CD14-positive monocyte (primary cell): Measurements from ENCODE around the gene DAPK1. TPM values are rescaled to one million over a fixed set of nuclear protein-coding genes. Genes with fewer than 3 reads are reported as not detected.

ENCODE experiments used
- DNase-seq, 3 donors: peaks; one replicate each; pipeline ENCODE4 v3.0.0-alpha.2; 2011 to 2022
- H2AFZ ChIP-seq: 2 replicates; pipeline ENCODE4 v1.6.0; 2012; ENCODE audit warnings: mild to moderate bottlenecking, low read depth, low read length, inconsistent platforms; ENCODE audit not compliant: insufficient read depth, poor library complexity, severe bottlenecking
- H3K27ac ChIP-seq, 2 donors: 1 replicate in 1 of 2; 2 replicates in 1 of 2; pipeline ENCODE4 v1.5.1; 2012 to 2013; ENCODE audit warnings: low read length in 2 of 2, control low read depth in 1 of 2, inconsistent platforms in 1 of 2, low read depth in 1 of 2, mild to moderate bottlenecking in 1 of 2
- H3K27me3 ChIP-seq, 2 donors: one replicate each; pipeline versions ENCODE4 v1.6.0 to v1.6.1; 2011 to 2013; ENCODE audit warnings: low read length in 2 of 2; ENCODE audit not compliant: control insufficient read depth in 2 of 2, insufficient read depth in 2 of 2
- H3K36me3 ChIP-seq, 2 donors: replicated peaks in 1 of 2; 1 replicate in 1 of 2; 2 replicates in 1 of 2; pipeline versions ENCODE4 v1.5.1 to v1.6.1; 2012 to 2013; ENCODE audit warnings: low read length in 2 of 2, control low read depth in 1 of 2, inconsistent platforms in 1 of 2, mild to moderate bottlenecking in 1 of 2; ENCODE audit not compliant: insufficient read depth in 2 of 2, control insufficient read depth in 1 of 2
- H3K4me1 ChIP-seq, 2 donors: 1 replicate in 1 of 2; 2 replicates in 1 of 2; pipeline versions ENCODE4 v1.5.1 to v1.6.1; 2012 to 2013; ENCODE audit warnings: low read length in 2 of 2, control low read depth in 1 of 2, inconsistent platforms in 1 of 2, mild to moderate bottlenecking in 1 of 2, moderate library complexity in 1 of 2; ENCODE audit not compliant: insufficient read depth in 2 of 2, control insufficient read depth in 1 of 2
- H3K4me2 ChIP-seq: replicated peaks from 2 replicates; pipeline ENCODE3; 2012; ENCODE audit warnings: low read length, moderate library complexity, mild to moderate bottlenecking; ENCODE audit not compliant: poor library complexity, severe bottlenecking; ENCODE audit errors: extremely low read depth
- H3K4me3 ChIP-seq, 3 experiments: fragments of 200-600 bp in 1 of 3; sonication (generic) in 1 of 3; replicated peaks in 1 of 3; 1 replicate in 2 of 3; 2 replicates in 1 of 3; pipeline ENCODE4 v1.5.1; 2011 to 2013; ENCODE audit warnings: low read length in 3 of 3, mild to moderate bottlenecking in 3 of 3, control low read depth in 2 of 3, low read depth in 2 of 3, inconsistent platforms in 1 of 3, moderate library complexity in 1 of 3
- H3K79me2 ChIP-seq: 2 replicates; pipeline ENCODE4 v1.6.0; 2012; ENCODE audit warnings: mild to moderate bottlenecking, control low read depth, inconsistent platforms, low read length, moderate library complexity; ENCODE audit not compliant: insufficient read depth
- H3K9ac ChIP-seq: 2 replicates; pipeline ENCODE4 v1.6.0; 2017; ENCODE audit warnings: low read length, mild to moderate bottlenecking; ENCODE audit not compliant: insufficient read depth, poor library complexity, severe bottlenecking
- H3K9me3 ChIP-seq, 2 donors: replicated peaks in 1 of 2; 1 replicate in 1 of 2; 2 replicates in 1 of 2; pipeline versions ENCODE4 v1.5.1 to v1.6.1; 2012 to 2013; ENCODE audit warnings: low read length in 2 of 2, control low read depth in 1 of 2; ENCODE audit not compliant: control insufficient read depth in 1 of 2, insufficient read depth in 1 of 2
- H4K20me1 ChIP-seq: 2 replicates; pipeline ENCODE4 v1.6.0; 2012; ENCODE audit warnings: mild to moderate bottlenecking, low read length, control low read depth, moderate library complexity; ENCODE audit not compliant: insufficient read depth
- H3K27ac Mint-ChIP-seq, 7 donors: one replicate each; pipeline ENCODE4 v1.8.0; 2020; ENCODE audit warnings: mild to moderate bottlenecking in 7 of 7, mixed read lengths in 7 of 7, moderate library complexity in 6 of 7, inconsistent platforms in 2 of 7
- H3K27me3 Mint-ChIP-seq, 3 donors: one replicate each; pipeline ENCODE4 v1.8.0; 2021 to 2022; ENCODE audit warnings: low read depth in 3 of 3, mild to moderate bottlenecking in 3 of 3, mixed read lengths in 3 of 3, moderate library complexity in 3 of 3, inconsistent platforms in 1 of 3
- H3K36me3 Mint-ChIP-seq, 2 donors: one replicate each; pipeline ENCODE4 v1.8.0; 2020; ENCODE audit warnings: mixed read lengths in 2 of 2, inconsistent platforms in 1 of 2, mild to moderate bottlenecking in 1 of 2
- H3K4me1 Mint-ChIP-seq: one replicate; pipeline ENCODE4 v1.8.0; 2020; ENCODE audit warnings: mild to moderate bottlenecking, mixed read lengths
- H3K4me3 Mint-ChIP-seq, 2 donors: one replicate each; pipeline ENCODE4 v1.8.0; 2020; ENCODE audit warnings: mild to moderate bottlenecking in 2 of 2, mixed read lengths in 2 of 2, moderate library complexity in 1 of 2
- H3K9me3 Mint-ChIP-seq, 7 donors: one replicate each; pipeline ENCODE4 v1.8.0; 2020 to 2022; ENCODE audit warnings: mixed read lengths in 7 of 7, mild to moderate bottlenecking in 6 of 7, moderate library complexity in 6 of 7, inconsistent platforms in 2 of 7
- CTCF ChIP-seq: fragments of 200-600 bp; IDR thresholded peaks from one replicate; pipeline ENCODE4 v1.8.0; 2022; ENCODE audit warnings: antibody characterized with exemption, mild to moderate bottlenecking
- WGBS: methylation state at CpG from one replicate; pipeline ENCODE4 v1.1.5; 2013; ENCODE audit warnings: missing lambda C conversion rate; ENCODE audit not compliant: insufficient coverage; 5-methylcytosine and 5-hydroxymethylcytosine counted together
- intact Hi-C, 2 donors: fragments of 100-400 bp; cut with micrococcal nuclease; formaldehyde crosslinking; loops; one replicate each; pipeline versions ENCODE4 v1.15.0 to v1.15.1; 2023
- polyA plus RNA-seq, 3 donors: library from polyadenylated mRNA; depleted of rRNA in 1 of 3; unstranded in 2 of 3; stranded (reverse) in 1 of 3; fragments of 300-500 nt in 2 of 3; fragments of >200 nt in 1 of 3; fragmentation: Illumina TruSeq in 2 of 3; gene quantifications; 1 replicate in 2 of 3; 2 replicates in 1 of 3; pipeline ENCODE4 v1.2.3, GENCODE V29; 2012 to 2021

The DAPK1 gene
- polyA plus RNA-seq, 3 donors, result 24.1 to 102 (median 44.4) TPM

DNA sequence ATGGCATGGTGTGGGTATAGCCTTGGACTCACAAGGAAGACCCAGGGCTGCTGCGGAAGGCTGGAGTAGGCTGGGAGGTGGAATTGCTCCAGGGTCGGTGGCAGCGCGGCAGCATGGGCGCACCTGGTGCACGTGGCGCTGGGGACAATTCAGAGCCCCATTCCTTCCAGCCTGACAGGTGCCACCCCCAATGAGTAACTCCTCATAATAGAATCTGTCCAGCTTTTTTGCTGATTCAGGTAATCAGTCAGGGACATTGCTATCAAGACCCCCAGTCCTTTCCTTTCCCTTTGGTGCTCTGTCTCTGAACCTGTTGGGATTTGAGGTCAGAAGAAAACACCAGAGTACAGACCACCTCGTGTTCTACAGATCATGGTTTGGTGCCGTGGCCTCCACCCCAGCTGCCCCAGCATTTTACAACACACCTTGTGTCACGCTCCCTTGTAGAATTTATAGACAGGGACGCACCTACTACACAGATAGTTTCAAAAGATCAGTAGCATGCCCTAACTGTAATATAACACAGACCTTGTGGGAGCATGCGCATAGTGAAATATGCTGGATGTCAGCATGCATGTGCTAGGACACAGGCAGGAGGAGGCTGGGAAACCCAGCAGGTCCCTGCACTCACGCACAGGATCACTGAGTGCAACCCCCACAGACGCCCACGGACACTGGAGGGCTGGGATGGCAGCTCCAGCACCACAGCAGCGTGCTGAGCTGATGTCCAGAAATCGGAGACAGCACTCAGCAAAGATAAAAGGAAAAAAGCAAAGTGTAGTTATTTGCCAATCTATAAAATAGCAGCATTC, 180.3 kb downstream of the DAPK1 start:
- no peak overlapping the region for H3K27ac ChIP-seq
- DNase-seq, result no peak
- no peaks in the 10 kb centered on the region for H3K9me3 ChIP-seq
- peaks cover 33% of the 10 kb centered on the region for H4K20me1 ChIP-seq
- H3K27me3 Mint-ChIP-seq, result peaks cover 0 to 6% (median 4%) of the 10 kb centered on the region in 3 donors
- H3K4me3 Mint-ChIP-seq, result no peak overlapping the region
- peaks cover 4 to 8% of the 10 kb centered on the region in 2 donors for H3K4me1 ChIP-seq
- no peaks in the 10 kb centered on the region for H3K27me3 ChIP-seq
- H3K27ac Mint-ChIP-seq, result no peak overlapping the region
- no peak for TF ChIP-seq CTCF
- H3K4me2 ChIP-seq, result no peak overlapping the region
- peaks cover 12% of the 10 kb centered on the region for H3K4me1 Mint-ChIP-seq
- peaks cover 66 to 87% of the 10 kb centered on the region in 2 donors for H3K36me3 Mint-ChIP-seq
- no peak overlapping the region for H3K9ac ChIP-seq
- no peak overlapping the region for H3K4me3 ChIP-seq
- H3K36me3 ChIP-seq, result peaks cover 27 to 50% of the 10 kb centered on the region in 2 donors
- WGBS, result 93% methylated on average over 11 of the region's 17 CpGs
- no peak overlapping the region for H2AFZ ChIP-seq
- intact Hi-C loops, result loop anchor here (5.0 to 10.0 kb wide), 2 partner anchors 134 to 137 kb away; no protein-coding TSS in a partner anchor
- no peaks in the 10 kb centered on the region for H3K79me2 ChIP-seq
- peaks cover 0 to 3% (median 0%) of the 10 kb centered on the region in 7 donors for H3K9me3 Mint-ChIP-seq

DNA sequence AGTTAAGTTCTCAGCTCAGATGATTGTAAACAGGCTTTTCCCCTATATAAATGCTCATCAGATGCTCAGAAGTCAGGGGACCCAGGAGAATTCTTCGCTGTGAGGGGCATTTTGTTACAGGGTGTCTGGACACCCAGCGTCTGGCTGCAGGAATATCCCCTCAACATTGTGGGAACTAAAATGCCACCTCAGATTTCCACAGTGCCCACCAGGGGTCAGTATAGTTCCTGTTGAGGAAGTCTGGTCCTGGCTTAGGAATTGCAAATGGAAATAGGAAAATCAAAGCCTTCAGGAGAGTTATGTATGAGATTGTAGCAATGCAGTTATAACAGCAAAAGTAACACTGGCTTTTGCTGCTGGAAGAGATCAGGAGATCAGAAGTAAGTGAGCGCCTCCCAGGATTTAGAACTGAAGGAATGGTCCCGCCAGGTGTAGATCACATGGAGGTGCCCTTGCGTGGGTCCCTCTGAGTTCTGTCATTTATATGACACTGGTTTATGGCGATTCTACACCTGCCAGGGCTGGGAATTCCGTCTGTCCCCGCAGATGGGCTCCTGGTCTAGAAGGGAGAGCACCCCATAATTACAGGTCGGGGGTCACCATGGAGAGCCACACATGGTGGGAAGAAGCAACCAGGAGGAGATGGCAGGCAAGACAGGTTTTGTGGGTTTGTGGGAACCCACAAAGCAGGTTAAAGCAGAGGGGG, 181.1 kb downstream of the DAPK1 start:
- peaks cover 25 to 50% of the 10 kb centered on the region in 2 donors for H3K36me3 ChIP-seq
- Mint-ChIP-seq H3K27ac (no peak overlapping the region), H3K4me3 (no peak overlapping the region), H3K9me3 (peaks cover 0 to 3% (median 0%) of the 10 kb centered on the region in 7 donors), H3K36me3 (peaks cover 67 to 89% of the 10 kb centered on the region in 2 donors), H3K27me3 (peaks cover 0 to 6% (median 4%) of the 10 kb centered on the region in 3 donors), H3K4me1 (peaks cover 12% of the 10 kb centered on the region)
- no peak overlapping the region for H3K4me2 ChIP-seq
- H3K4me3 ChIP-seq, result no peak overlapping the region
- no peak overlapping the region for H3K27ac ChIP-seq
- no peaks in the 10 kb centered on the region for H3K9me3 ChIP-seq
- H3K9ac ChIP-seq, result no peak overlapping the region
- TF ChIP-seq CTCF, result peak; percentile 85
- WGBS, result 98% methylated on average over 6 of the region's 9 CpGs
- peaks cover 4 to 8% of the 10 kb centered on the region in 2 donors for H3K4me1 ChIP-seq
- no peaks in the 10 kb centered on the region for H3K27me3 ChIP-seq
- intact Hi-C loops, result loop anchor here (5.0 to 10.0 kb wide), 2 partner anchors 133 to 136 kb away; no protein-coding TSS in a partner anchor
- DNase-seq, result peak; percentile 27 to 62 (median 54)
- no peaks in the 10 kb centered on the region for H3K79me2 ChIP-seq
- no peak overlapping the region for H2AFZ ChIP-seq
- H4K20me1 ChIP-seq, result peaks cover 37% of the 10 kb centered on the region
